NCI-H748 (cell line): ENCODE data around the gene NEK4.

Source experiments
- DNase-seq: peaks from one replicate; lab custom pipeline; 2025; ENCODE audit not compliant: unreplicated experiment; lab: John Stamatoyannopoulos, UW

NEK4 gene

GRCh38 chr3:52793702-52794611 is 23.2 kb upstream of the NEK4 start:
- DNase-seq: no peak

- DNase-seq: peak; percentile 7
Observed at GRCh38 chr3:52792961-52793695, 22.4 kb upstream of the NEK4 start.

- no peak for DNase-seq
Observed at GRCh38 chr3:52792413-52792812, 21.7 kb upstream of the NEK4 start.

GRCh38 chr3:52791928-52792327 is 21.2 kb upstream of the NEK4 start:
- no peak for DNase-seq

GRCh38 chr3:52791366-52791765 is 20.6 kb upstream of the NEK4 start:
- DNase-seq: no peak

GRCh38 chr3:52790741-52791140 is 20.0 kb upstream of the NEK4 start:
- DNase-seq: no peak

GRCh38 chr3:52790337-52790736 is 19.6 kb upstream of the NEK4 start:
- no peak for DNase-seq

GRCh38 chr3:52789746-52790040 is 19.0 kb upstream of the NEK4 start:
- no peak for DNase-seq

GRCh38 chr3:52788890-52789745 is 18.4 kb upstream of the NEK4 start:
- no peak for DNase-seq

- DNase-seq: no peak
Observed at GRCh38 chr3:52787672-52788625, 17.2 kb upstream of the NEK4 start.

- DNase-seq: no peak
Observed at GRCh38 chr3:52787246-52787645, 16.5 kb upstream of the NEK4 start.

- no peak for DNase-seq
Observed at GRCh38 chr3:52786330-52787215, 15.8 kb upstream of the NEK4 start.

- no peak for DNase-seq
Observed at GRCh38 chr3:52784931-52785590, 14.3 kb upstream of the NEK4 start.

- DNase-seq: no peak
Observed at GRCh38 chr3:52784021-52784621, 13.4 kb upstream of the NEK4 start.

- DNase-seq: no peak
Observed at GRCh38 chr3:52783211-52783555, 12.4 kb upstream of the NEK4 start.

GRCh38 chr3:52782412-52783210 is 11.9 kb upstream of the NEK4 start:
- no peak for DNase-seq

GRCh38 chr3:52781741-52782140 is 11.0 kb upstream of the NEK4 start:
- DNase-seq: no peak
